NCI-H226 (cell line): Measurements from ENCODE around the gene ADSL.
A peak's percentile ranks its signal among the peaks of the same experiment; 100 is the strongest.

Experiments used
- DNase-seq: peaks from one replicate; pipeline ENCODE4 v3.0.0-alpha.2; 2015

The ADSL gene

GRCh38 chr22:40328546-40329456, 17.5 kb upstream of the ADSL start:
- DNase-seq = no peak

- no peak for DNase-seq
Observed at GRCh38 chr22:40329466-40329865, 16.8 kb upstream of the ADSL start.

GRCh38 chr22:40330086-40330485, 16.2 kb upstream of the ADSL start:
- no peak for DNase-seq

GRCh38 chr22:40330615-40331014, 15.7 kb upstream of the ADSL start:
- no peak for DNase-seq

GRCh38 chr22:40331706-40332105, 14.6 kb upstream of the ADSL start:
- DNase-seq = no peak

- no peak for DNase-seq
Observed at GRCh38 chr22:40332319-40332781, 13.9 kb upstream of the ADSL start.

- DNase-seq = no peak
Observed at GRCh38 chr22:40334060-40334459, 12.2 kb upstream of the ADSL start.

GRCh38 chr22:40334899-40335298, 11.4 kb upstream of the ADSL start:
- no peak for DNase-seq

GRCh38 chr22:40335358-40335757, 10.9 kb upstream of the ADSL start:
- no peak for DNase-seq

GRCh38 chr22:40340044-40340443, 6.3 kb upstream of the ADSL start:
- no peak for DNase-seq

- no peak for DNase-seq
Observed at GRCh38 chr22:40341604-40342003, 4.7 kb upstream of the ADSL start.

GRCh38 chr22:40342521-40342920, 3.8 kb upstream of the ADSL start:
- no peak for DNase-seq

- peak; percentile 19 for DNase-seq
Observed at GRCh38 chr22:40345271-40345670, 1.0 kb upstream of the ADSL start.

- no peak for DNase-seq
Observed at GRCh38 chr22:40345815-40346184, 500 bp upstream of the ADSL start.

- no peak for DNase-seq
Observed at GRCh38 chr22:40347300-40347699, 1.0 kb downstream of the ADSL start.

GRCh38 chr22:40348025-40348658, 1.8 kb downstream of the ADSL start:
- DNase-seq = no peak

- DNase-seq = no peak
Observed at GRCh38 chr22:40352763-40353162, 6.5 kb downstream of the ADSL start.

GRCh38 chr22:40361100-40361499, 14.8 kb downstream of the ADSL start:
- no peak for DNase-seq

GRCh38 chr22:40363059-40363458, 16.8 kb downstream of the ADSL start:
- no peak for DNase-seq

GRCh38 chr22:40364431-40364830, 18.1 kb downstream of the ADSL start:
- DNase-seq = no peak

- DNase-seq = no peak
Observed at GRCh38 chr22:40366068-40366467, 19.8 kb downstream of the ADSL start.

GRCh38 chr22:40367342-40367741, 21.0 kb downstream of the ADSL start:
- no peak for DNase-seq

GRCh38 chr22:40368016-40368415, 21.7 kb downstream of the ADSL start:
- DNase-seq = no peak

GRCh38 chr22:40368836-40369235, 22.5 kb downstream of the ADSL start:
- DNase-seq = no peak
